ENCODE data around the gene FAT3. TPM values are rescaled to one million over a fixed set of nuclear protein-coding genes. Genes with fewer than 3 reads are reported as not detected.

The FAT3 gene
- polyA plus RNA-seq, 4 donors, result 0.01 to 0.44 TPM; not detected in 2

GRCh38 chr11:92204731-92205130 is 19.9 kb upstream of the FAT3 start:
- FAIRE-seq (no peak), DNase-seq (no peak)
- no peaks in the 10 kb centered on the region for H3K4me1 ChIP-seq (ENCODE audit: control insufficient read depth in 3 of 3, insufficient read depth in 2 of 3, low read depth in 1 of 3, low read length in 2 of 3)
- no peaks in the 10 kb centered on the region for H3K36me3 ChIP-seq (ENCODE audit: control insufficient read depth in 3 of 3, insufficient read depth in 2 of 3, low read depth in 1 of 3, low read length in 3 of 3)
- no peak overlapping the region for H3K27ac ChIP-seq (ENCODE audit: low read depth in 1 of 3, low read length in 2 of 3)
- WGBS, 3 donors, result 28 to 45% (median 37%) methylated on average over 2 of the region's 2 CpGs
- H3K4me3 ChIP-seq (ENCODE audit: low read depth in 1 of 3, low read length in 3 of 3), result no peak overlapping the region
- no peaks in the 10 kb centered on the region for H3K27me3 ChIP-seq (ENCODE audit: control insufficient read depth in 3 of 3, insufficient read depth in 3 of 3, low read length in 3 of 3)
- no peaks in the 10 kb centered on the region for H3K9me3 ChIP-seq (ENCODE audit: control insufficient read depth in 2 of 2, insufficient read depth in 1 of 2, low read depth in 1 of 2, low read length in 1 of 2)

- Histone ChIP-seq H3K4me3 (ENCODE audit: low read depth in 1 of 3, low read length in 3 of 3) (no peak overlapping the region), H3K9me3 (ENCODE audit: control insufficient read depth in 2 of 2, insufficient read depth in 1 of 2, low read depth in 1 of 2, low read length in 1 of 2) (no peaks in the 10 kb centered on the region), H3K36me3 (ENCODE audit: control insufficient read depth in 3 of 3, insufficient read depth in 2 of 3, low read depth in 1 of 3, low read length in 3 of 3) (no peaks in the 10 kb centered on the region), H3K4me1 (ENCODE audit: control insufficient read depth in 3 of 3, insufficient read depth in 2 of 3, low read depth in 1 of 3, low read length in 2 of 3) (no peaks in the 10 kb centered on the region), H3K27me3 (ENCODE audit: control insufficient read depth in 3 of 3, insufficient read depth in 3 of 3, low read length in 3 of 3) (no peaks in the 10 kb centered on the region), H3K27ac (ENCODE audit: low read depth in 1 of 3, low read length in 2 of 3) (no peak overlapping the region)
- 87 to 93% (median 89%) methylated on average over 2 of the region's 2 CpGs for WGBS, 3 donors
- no peak for DNase-seq
- no peak for FAIRE-seq
Observed at GRCh38 chr11:92206441-92206840, 18.2 kb upstream of the FAT3 start.

GRCh38 chr11:92211576-92212167 is 12.9 kb upstream of the FAT3 start:
- Histone ChIP-seq H3K36me3 (ENCODE audit: control insufficient read depth in 3 of 3, insufficient read depth in 2 of 3, low read depth in 1 of 3, low read length in 3 of 3) (no peaks in the 10 kb centered on the region), H3K4me1 (ENCODE audit: control insufficient read depth in 3 of 3, insufficient read depth in 2 of 3, low read depth in 1 of 3, low read length in 2 of 3) (no peaks in the 10 kb centered on the region), H3K27ac (ENCODE audit: low read depth in 1 of 3, low read length in 2 of 3) (no peak overlapping the region), H3K27me3 (ENCODE audit: control insufficient read depth in 3 of 3, insufficient read depth in 3 of 3, low read length in 3 of 3) (no peaks in the 10 kb centered on the region), H3K9me3 (ENCODE audit: control insufficient read depth in 2 of 2, insufficient read depth in 1 of 2, low read depth in 1 of 2, low read length in 1 of 2) (no peaks in the 10 kb centered on the region), H3K4me3 (ENCODE audit: low read depth in 1 of 3, low read length in 3 of 3) (no peak overlapping the region)
- FAIRE-seq (no peak), DNase-seq (peak; percentile 16 to 42)
- WGBS, 3 donors, result 50 to 67% (median 55%) methylated on average over 5 of the region's 5 CpGs

- H3K4me3 ChIP-seq (ENCODE audit: low read depth in 1 of 3, low read length in 3 of 3), result no peak overlapping the region
- no peaks in the 10 kb centered on the region for H3K4me1 ChIP-seq (ENCODE audit: control insufficient read depth in 3 of 3, insufficient read depth in 2 of 3, low read depth in 1 of 3, low read length in 2 of 3)
- WGBS, 3 donors, result 60 to 68% (median 65%) methylated on average over 1 of the region's 1 CpG
- no peak overlapping the region for H3K27ac ChIP-seq (ENCODE audit: low read depth in 1 of 3, low read length in 2 of 3)
- peaks cover 0 to 3% (median 0%) of the 10 kb centered on the region in 3 donors for H3K27me3 ChIP-seq (ENCODE audit: control insufficient read depth in 3 of 3, insufficient read depth in 3 of 3, low read length in 3 of 3)
- no peaks in the 10 kb centered on the region for H3K36me3 ChIP-seq (ENCODE audit: control insufficient read depth in 3 of 3, insufficient read depth in 2 of 3, low read depth in 1 of 3, low read length in 3 of 3)
- DNase-seq (no peak), FAIRE-seq (no peak)
- H3K9me3 ChIP-seq (ENCODE audit: control insufficient read depth in 2 of 2, insufficient read depth in 1 of 2, low read depth in 1 of 2, low read length in 1 of 2), result no peaks in the 10 kb centered on the region
Observed at GRCh38 chr11:92212530-92212929, 12.1 kb upstream of the FAT3 start.

GRCh38 chr11:92216789-92217188 is 7.8 kb upstream of the FAT3 start:
- H3K27ac ChIP-seq (ENCODE audit: low read depth in 1 of 3, low read length in 2 of 3), result no peak overlapping the region
- DNase-seq (peak in 1 of 2 donors; percentile 12), FAIRE-seq (no peak)
- WGBS, 3 donors, result 33 to 46% (median 36%) methylated on average over 3 of the region's 3 CpGs
- no peaks in the 10 kb centered on the region for H3K4me1 ChIP-seq (ENCODE audit: control insufficient read depth in 3 of 3, insufficient read depth in 2 of 3, low read depth in 1 of 3, low read length in 2 of 3)
- H3K9me3 ChIP-seq (ENCODE audit: control insufficient read depth in 2 of 2, insufficient read depth in 1 of 2, low read depth in 1 of 2, low read length in 1 of 2), result peaks cover 0 to 3% of the 10 kb centered on the region in 2 donors
- no peaks in the 10 kb centered on the region for H3K36me3 ChIP-seq (ENCODE audit: control insufficient read depth in 3 of 3, insufficient read depth in 2 of 3, low read depth in 1 of 3, low read length in 3 of 3)
- H3K4me3 ChIP-seq (ENCODE audit: low read depth in 1 of 3, low read length in 3 of 3), result no peak overlapping the region
- peaks cover 0 to 12% (median 3%) of the 10 kb centered on the region in 3 donors for H3K27me3 ChIP-seq (ENCODE audit: control insufficient read depth in 3 of 3, insufficient read depth in 3 of 3, low read length in 3 of 3)

GRCh38 chr11:92219476-92219875 is 5.1 kb upstream of the FAT3 start:
- no peaks in the 10 kb centered on the region for H3K4me1 ChIP-seq (ENCODE audit: control insufficient read depth in 3 of 3, insufficient read depth in 2 of 3, low read depth in 1 of 3, low read length in 2 of 3)
- FAIRE-seq, result no peak
- DNase-seq, result no peak
- H3K27ac ChIP-seq (ENCODE audit: low read depth in 1 of 3, low read length in 2 of 3), result no peak overlapping the region
- H3K4me3 ChIP-seq (ENCODE audit: low read depth in 1 of 3, low read length in 3 of 3), result no peak overlapping the region
- no peaks in the 10 kb centered on the region for H3K36me3 ChIP-seq (ENCODE audit: control insufficient read depth in 3 of 3, insufficient read depth in 2 of 3, low read depth in 1 of 3, low read length in 3 of 3)
- 55 to 63% (median 62%) methylated on average over 4 of the region's 4 CpGs for WGBS, 3 donors
- peaks cover 8 to 38% (median 9%) of the 10 kb centered on the region in 3 donors for H3K27me3 ChIP-seq (ENCODE audit: control insufficient read depth in 3 of 3, insufficient read depth in 3 of 3, low read length in 3 of 3)
- peaks cover 0 to 3% of the 10 kb centered on the region in 2 donors for H3K9me3 ChIP-seq (ENCODE audit: control insufficient read depth in 2 of 2, insufficient read depth in 1 of 2, low read depth in 1 of 2, low read length in 1 of 2)

GRCh38 chr11:92222701-92223100 is 1.9 kb upstream of the FAT3 start:
- Histone ChIP-seq H3K4me3 (ENCODE audit: low read depth in 1 of 3, low read length in 3 of 3) (no peak overlapping the region), H3K9me3 (ENCODE audit: control insufficient read depth in 2 of 2, insufficient read depth in 1 of 2, low read depth in 1 of 2, low read length in 1 of 2) (peaks cover 0 to 3% of the 10 kb centered on the region in 2 donors), H3K27ac (ENCODE audit: low read depth in 1 of 3, low read length in 2 of 3) (no peak overlapping the region), H3K4me1 (ENCODE audit: control insufficient read depth in 3 of 3, insufficient read depth in 2 of 3, low read depth in 1 of 3, low read length in 2 of 3) (peaks cover 0 to 3% (median 0%) of the 10 kb centered on the region in 3 donors), H3K27me3 (ENCODE audit: control insufficient read depth in 3 of 3, insufficient read depth in 3 of 3, low read length in 3 of 3) (peaks cover 19 to 66% (median 30%) of the 10 kb centered on the region in 3 donors), H3K36me3 (ENCODE audit: control insufficient read depth in 3 of 3, insufficient read depth in 2 of 3, low read depth in 1 of 3, low read length in 3 of 3) (no peaks in the 10 kb centered on the region)
- FAIRE-seq, result no peak
- 58 to 76% (median 63%) methylated on average over 1 of the region's 1 CpG for WGBS, 3 donors
- no peak for DNase-seq

GRCh38 chr11:92224054-92224406 is 588 bp upstream of the FAT3 start:
- Histone ChIP-seq H3K9me3 (ENCODE audit: control insufficient read depth in 2 of 2, insufficient read depth in 1 of 2, low read depth in 1 of 2, low read length in 1 of 2) (peaks cover 0 to 3% of the 10 kb centered on the region in 2 donors), H3K4me1 (ENCODE audit: control insufficient read depth in 3 of 3, insufficient read depth in 2 of 3, low read depth in 1 of 3, low read length in 2 of 3) (peaks cover 0 to 3% (median 0%) of the 10 kb centered on the region in 3 donors), H3K27me3 (ENCODE audit: control insufficient read depth in 3 of 3, insufficient read depth in 3 of 3, low read length in 3 of 3) (peaks cover 21 to 77% (median 30%) of the 10 kb centered on the region in 3 donors), H3K36me3 (ENCODE audit: control insufficient read depth in 3 of 3, insufficient read depth in 2 of 3, low read depth in 1 of 3, low read length in 3 of 3) (no peaks in the 10 kb centered on the region), H3K4me3 (ENCODE audit: low read depth in 1 of 3, low read length in 3 of 3) (peak overlapping the region in 1 of 3 donors; percentile 35), H3K27ac (ENCODE audit: low read depth in 1 of 3, low read length in 2 of 3) (peak overlapping the region in 1 of 3 donors; percentile 42)
- DNase-seq, result no peak
- FAIRE-seq, result no peak
- WGBS, 3 donors, result 2 to 7% (median 4%) methylated on average over 8 of the region's 8 CpGs

- FAIRE-seq (no peak), DNase-seq (peak in 1 of 2 donors; percentile 14)
- H3K27me3 ChIP-seq (ENCODE audit: control insufficient read depth in 3 of 3, insufficient read depth in 3 of 3, low read length in 3 of 3), result peaks cover 21 to 79% (median 30%) of the 10 kb centered on the region in 3 donors
- no peak overlapping the region for H3K27ac ChIP-seq (ENCODE audit: low read depth in 1 of 3, low read length in 2 of 3)
- H3K36me3 ChIP-seq (ENCODE audit: control insufficient read depth in 3 of 3, insufficient read depth in 2 of 3, low read depth in 1 of 3, low read length in 3 of 3), result no peaks in the 10 kb centered on the region
- H3K4me3 ChIP-seq (ENCODE audit: low read depth in 1 of 3, low read length in 3 of 3), result peak overlapping the region in 1 of 3 donors; percentile 35
- peaks cover 0 to 3% of the 10 kb centered on the region in 2 donors for H3K9me3 ChIP-seq (ENCODE audit: control insufficient read depth in 2 of 2, insufficient read depth in 1 of 2, low read depth in 1 of 2, low read length in 1 of 2)
- 1 to 5% (median 2%) methylated on average over 33 to 34 of the region's 34 CpGs for WGBS, 3 donors
- peaks cover 0 to 3% (median 0%) of the 10 kb centered on the region in 3 donors for H3K4me1 ChIP-seq (ENCODE audit: control insufficient read depth in 3 of 3, insufficient read depth in 2 of 3, low read depth in 1 of 3, low read length in 2 of 3)
Observed at GRCh38 chr11:92225125-92225567, 528 bp downstream of the FAT3 start.

Data from small intestine (tissue), 7 donors.